GM12865 (cell line): ENCODE results near the gene FSD1.

Experiments
- DNase-seq: peaks from one replicate; pipeline ENCODE4 v3.0.0; 2010; ENCODE audit warnings: low read depth
- H3K4me3 ChIP-seq: 2 replicates; pipeline ENCODE4 v1.5.1; 2011; ENCODE audit warnings: mild to moderate bottlenecking, low read depth, low read length, control low read depth
- CTCF ChIP-seq: IDR thresholded peaks from 2 replicates; pipeline ENCODE4 v1.5.1; 2011; ENCODE audit warnings: low read length, control low read depth, low read depth, inconsistent platforms; ENCODE audit not compliant: insufficient read depth; ENCODE audit errors: missing control alignments

The FSD1 gene

DNA sequence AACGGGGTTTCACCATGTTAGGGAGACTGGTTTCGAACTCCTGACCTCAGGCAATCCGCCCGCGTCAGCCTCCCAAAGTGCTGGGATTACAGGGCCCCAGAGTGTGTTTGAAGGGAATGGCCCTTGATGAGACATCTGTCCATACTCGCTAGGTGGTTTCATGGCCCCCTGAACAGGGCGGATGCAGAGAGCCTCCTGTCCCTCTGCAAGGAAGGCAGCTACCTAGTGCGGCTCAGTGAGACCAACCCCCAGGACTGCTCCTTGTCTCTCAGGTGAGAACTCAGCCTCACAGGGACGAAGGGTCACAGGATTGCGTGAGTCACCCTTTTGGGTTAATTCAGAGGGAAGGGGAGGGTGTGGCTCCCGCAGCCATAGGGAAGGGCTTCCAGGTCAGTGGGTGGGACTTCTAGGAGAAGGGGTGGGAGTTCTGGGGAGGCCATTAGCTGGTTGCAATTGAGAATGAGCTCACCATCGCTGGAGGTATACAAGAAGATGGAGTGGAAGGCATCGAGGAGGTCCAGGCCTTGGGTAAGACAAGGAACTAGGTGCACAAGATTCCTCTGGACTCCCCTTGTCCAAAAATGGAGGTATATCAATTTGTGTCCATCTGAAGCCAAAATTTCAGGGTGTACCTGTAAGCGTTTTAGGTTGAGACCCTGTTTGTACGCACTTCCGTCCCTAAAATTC lies 16.2 kb upstream of the FSD1 start:
- no peak for TF ChIP-seq CTCF
- no peak for DNase-seq
- no peak overlapping the region for H3K4me3 ChIP-seq

DNA sequence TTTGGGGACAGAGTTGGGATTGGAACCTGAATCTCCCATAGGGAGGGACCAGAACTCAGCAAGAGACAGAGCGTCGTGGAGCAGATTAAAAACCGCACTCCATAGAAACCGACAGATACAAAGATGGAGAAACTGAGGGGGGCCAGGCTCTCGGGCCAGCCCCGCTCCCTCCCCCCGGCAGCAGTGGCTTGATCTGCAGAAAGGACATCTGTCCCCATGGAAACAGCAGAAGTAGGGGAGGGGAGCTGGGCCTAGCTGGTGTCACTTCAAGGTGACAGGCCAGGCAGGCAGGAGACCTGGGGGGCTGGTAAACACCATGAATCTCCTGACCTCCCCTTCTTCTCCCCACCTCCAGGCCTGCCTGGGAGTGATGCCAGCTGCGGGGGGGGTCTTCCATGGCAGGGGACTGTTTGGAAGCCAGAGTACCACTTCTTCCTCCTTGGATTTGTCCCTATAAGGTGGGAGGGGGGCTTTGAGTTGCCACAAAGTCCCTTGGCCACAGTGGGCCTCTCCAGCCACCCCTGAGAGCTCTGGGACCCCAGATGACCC lies 13.1 kb upstream of the FSD1 start:
- H3K4me3 ChIP-seq = no peak overlapping the region
- no peak for DNase-seq
- no peak for TF ChIP-seq CTCF

DNA sequence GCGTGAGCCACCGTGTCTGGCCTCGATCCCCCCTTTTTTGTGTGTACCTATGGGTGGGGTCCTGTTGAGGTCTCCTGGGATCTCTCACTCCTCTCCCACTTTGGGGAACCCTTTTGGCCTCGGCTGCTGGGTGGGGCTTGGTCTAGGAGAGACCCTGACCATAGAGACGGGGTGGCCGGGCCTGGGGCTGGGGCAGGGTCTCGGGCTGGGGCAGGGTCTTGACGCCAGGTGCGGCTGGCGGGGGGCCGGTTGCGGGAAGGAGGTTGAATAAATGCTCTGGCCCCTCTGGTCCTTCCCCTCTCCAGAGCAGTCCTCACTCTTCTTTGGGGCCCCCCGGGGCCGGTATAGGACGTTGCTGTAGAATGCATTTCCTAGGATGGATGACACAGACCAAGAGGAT lies 11.9 kb upstream of the FSD1 start:
- TF ChIP-seq CTCF = no peak
- DNase-seq = no peak
- no peak overlapping the region for H3K4me3 ChIP-seq

- DNase-seq = no peak
Observed at GRCh38 chr19:4294389-4294788, 10.0 kb upstream of the FSD1 start.

DNA sequence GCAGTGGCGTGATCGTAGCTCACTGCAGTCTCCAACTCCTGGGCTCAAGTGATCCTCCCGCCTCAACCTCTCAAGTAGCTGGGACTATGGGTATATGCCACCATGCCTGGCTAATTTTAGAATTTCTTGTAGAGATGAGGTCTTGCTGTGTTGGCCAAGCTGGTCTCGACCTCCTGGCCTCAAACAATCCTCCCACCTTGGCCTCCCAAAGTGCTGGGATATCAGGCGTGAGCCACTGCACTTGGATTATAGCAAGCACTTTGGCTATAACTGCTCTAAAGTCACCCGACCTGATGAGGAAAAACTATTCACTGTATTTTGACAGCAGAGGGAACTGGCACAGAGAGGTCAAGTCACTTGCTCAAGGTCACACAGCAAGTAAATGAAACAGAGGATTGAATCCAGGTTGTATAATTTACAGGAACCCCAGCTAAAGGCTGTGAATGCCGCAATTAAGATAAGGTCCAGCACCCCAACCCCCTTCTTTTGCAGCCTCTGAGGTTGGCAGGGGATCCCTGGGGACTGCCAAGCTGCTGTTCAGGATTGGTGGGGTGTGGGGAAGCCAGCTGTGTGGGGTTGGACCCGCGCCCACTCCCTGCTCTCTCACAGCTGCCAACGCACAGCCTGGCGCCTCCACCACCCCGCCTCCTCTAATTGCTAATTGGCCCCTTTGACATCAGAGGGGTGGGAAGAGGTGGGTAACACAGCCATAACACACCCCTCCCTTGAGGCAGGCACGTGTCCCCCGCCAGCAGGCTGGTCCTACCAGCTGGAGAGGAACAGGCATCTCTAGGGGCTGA lies 8.2 kb upstream of the FSD1 start:
- no peak overlapping the region for H3K4me3 ChIP-seq
- DNase-seq = no peak
- TF ChIP-seq CTCF = no peak

More at GRCh38 chr19:4294389-4294788, 10.0 kb upstream of the FSD1 start:
- no peak overlapping the region for H3K4me3 ChIP-seq
- no peak for TF ChIP-seq CTCF

- no peak overlapping the region for H3K4me3 ChIP-seq
- no peak for TF ChIP-seq CTCF
- DNase-seq = no peak
Observed at GRCh38 chr19:4297901-4298809, 6.2 kb upstream of the FSD1 start.
